ENCODE results near the gene MRPS7.

MRPS7 gene

GRCh38 chr17:75295201-75296158 lies 33.8 kb downstream of the MRPS7 start:
- Histone ChIP-seq H3K4me3 (no peak overlapping the region), H3K27ac (peak overlapping the region in 20 of 21 experiments; percentile 31 to 82 (median 72))

GRCh38 chr17:75300280-75300679 lies 38.6 kb downstream of the MRPS7 start:
- H3K27ac ChIP-seq, result no peak overlapping the region
- H3K4me3 ChIP-seq, result no peak overlapping the region

GRCh38 chr17:75301049-75301448 lies 39.4 kb downstream of the MRPS7 start:
- H3K4me3 ChIP-seq, result no peak overlapping the region
- H3K27ac ChIP-seq, result peak overlapping the region in 1 of 21 experiments; percentile 23

GRCh38 chr17:75301502-75302206 lies 40.0 kb downstream of the MRPS7 start:
- Histone ChIP-seq H3K27ac (no peak overlapping the region), H3K4me3 (no peak overlapping the region)

- no peak overlapping the region for H3K4me3 ChIP-seq
- H3K27ac ChIP-seq, result peak overlapping the region in 2 of 21 experiments; percentile 56 to 72
These were observed 46.5 kb downstream of the MRPS7 start for GRCh38 chr17:75307957-75308731.

GRCh38 chr17:75308732-75309629 lies 47.3 kb downstream of the MRPS7 start:
- Histone ChIP-seq H3K27ac (peak overlapping the region in 15 of 21 experiments; percentile 9 to 77 (median 55)), H3K4me3 (no peak overlapping the region)

- Histone ChIP-seq H3K27ac (peak overlapping the region in 16 of 21 experiments; percentile 4 to 80 (median 36)), H3K4me3 (no peak overlapping the region)
These were observed 52.4 kb downstream of the MRPS7 start for GRCh38 chr17:75313941-75314551.

- Histone ChIP-seq H3K27ac (peak overlapping the region in 8 of 21 experiments; percentile 4 to 77 (median 24)), H3K4me3 (no peak overlapping the region)
These were observed 54.0 kb downstream of the MRPS7 start for GRCh38 chr17:75315541-75316243.
